Prostate gland (tissue), 2 donors: ENCODE data around the gene PCDH12. TPM values are rescaled to one million over a fixed set of nuclear protein-coding genes. Genes with fewer than 3 reads are reported as not detected.

Source experiments
- DNase-seq: peaks from one replicate; pipeline ENCODE4 v3.0.0-alpha.2; 2019; ENCODE audit warnings: low spot score
- H3K27ac ChIP-seq, 2 donors: fragments of 200-600 bp; sonication (generic); 2 replicates each; pipeline ENCODE4 v1.5.1; 2017 to 2019
- H3K27me3 ChIP-seq: fragments of 200-600 bp; sonication (generic); replicated peaks from 2 replicates; pipeline ENCODE4 v1.5.1; 2019; ENCODE audit not compliant: insufficient read depth
- H3K36me3 ChIP-seq, 2 donors: fragments of 200-600 bp; sonication (generic); 1 replicate in 1 of 2; 2 replicates in 1 of 2; pipeline versions ENCODE4 v1.5.1 to v1.8.1; 2017 to 2019
- H3K4me1 ChIP-seq: fragments of 200-600 bp; sonication (generic); replicated peaks from 2 replicates; pipeline ENCODE4 v1.5.1; 2019
- H3K4me3 ChIP-seq, 2 donors: fragments of 200-600 bp; sonication (generic); 2 replicates each; pipeline ENCODE4 v1.5.1; 2017 to 2019
- H3K9me3 ChIP-seq: fragments of 200-600 bp; sonication (generic); 2 replicates; pipeline ENCODE4 v1.5.1; 2017
- CTCF ChIP-seq, 4 experiments: fragments of 200-600 bp in 2 of 4; fragments of 450-650 bp in 2 of 4; sonication (generic) in 2 of 4; IDR thresholded peaks; 1 replicate in 3 of 4; 2 replicates in 1 of 4; pipeline ENCODE4 v1.5.1; 2016 to 2019; ENCODE audit warnings: antibody characterized with exemption in 4 of 4, mild to moderate bottlenecking in 2 of 4, moderate library complexity in 2 of 4
- POLR2A ChIP-seq: fragments of 450-650 bp; IDR thresholded peaks from one replicate; pipeline ENCODE4 v1.6.1; 2016; ENCODE audit warnings: antibody characterized with exemption, mild to moderate bottlenecking
- POLR2AphosphoS5 ChIP-seq: sonication (generic); formaldehyde crosslinking; IDR thresholded peaks from one replicate; pipeline ENCODE4 v1.6.1; 2017; ENCODE audit warnings: antibody characterized with exemption
- WGBS: methylation state at CpG from one replicate; pipeline ENCODE4 v1.1.5; 2018; 5-methylcytosine and 5-hydroxymethylcytosine counted together
- intact Hi-C: fragments of 100-400 bp; cut with DNase I; formaldehyde crosslinking; loops from one replicate; pipeline ENCODE4 v1.14.2; 2022
- total RNA-seq, 2 donors: library from RNA; depleted of rRNA; stranded (reverse); fragments of >200 nt; gene quantifications; one replicate each; pipeline ENCODE4 v1.1.0, GENCODE V29; 2016

The PCDH12 gene
- total RNA-seq, 2 donors from 2014 or later, result 0.82 to 1.4 TPM

- peak; percentile 76 for DNase-seq
- Histone ChIP-seq H3K27ac (no peak overlapping the region), H3K36me3 (peaks cover 0 to 4% of the 10 kb centered on the region in 2 donors), H3K4me1 (no peaks in the 10 kb centered on the region), H3K27me3 (no peaks in the 10 kb centered on the region), H3K9me3 (no peaks in the 10 kb centered on the region), H3K4me3 (no peak overlapping the region)
- intact Hi-C loops, result loop anchor here (2.0 kb wide), 1 partner anchor 152 kb away; no protein-coding TSS in a partner anchor
- TF ChIP-seq CTCF (IDR thresholded peaks at IDR 0.05), result peak; percentile 73 to 82 (median 81)
- no peak for TF ChIP-seq POLR2A
- TF ChIP-seq POLR2AphosphoS5, result peak; percentile 12
- 5% methylated on average over 2 of the region's 2 CpGs for WGBS
These were observed 34.5 kb upstream of the PCDH12 start for GRCh38 chr5:141992349-141992963.

GRCh38 chr5:141989720-141990119, 31.7 kb upstream of the PCDH12 start:
- Histone ChIP-seq H3K27me3 (no peaks in the 10 kb centered on the region), H3K36me3 (peaks cover 0 to 8% of the 10 kb centered on the region in 2 donors), H3K4me1 (no peaks in the 10 kb centered on the region), H3K9me3 (no peaks in the 10 kb centered on the region), H3K27ac (no peak overlapping the region), H3K4me3 (no peak overlapping the region)
- no peak for TF ChIP-seq POLR2AphosphoS5
- TF ChIP-seq POLR2A, result no peak
- no peak for TF ChIP-seq CTCF (IDR thresholded peaks at IDR 0.05)
- no peak for DNase-seq
- 48% methylated on average over 1 of the region's 1 CpG for whole genome bisulfite sequencing
- intact Hi-C loops, result no loop called here

GRCh38 chr5:141986072-141986471, 28.1 kb upstream of the PCDH12 start:
- Histone ChIP-seq H3K27ac (no peak overlapping the region), H3K27me3 (no peaks in the 10 kb centered on the region), H3K9me3 (no peaks in the 10 kb centered on the region), H3K4me1 (no peaks in the 10 kb centered on the region), H3K36me3 (peaks cover 0 to 5% of the 10 kb centered on the region in 2 donors), H3K4me3 (no peak overlapping the region)
- no peak for DNase-seq
- intact Hi-C loops, result no loop called here
- TF ChIP-seq POLR2A (no peak), POLR2AphosphoS5 (no peak), CTCF (IDR thresholded peaks at IDR 0.05) (no peak)

GRCh38 chr5:141982626-141983025, 24.6 kb upstream of the PCDH12 start:
- Histone ChIP-seq H3K9me3 (no peaks in the 10 kb centered on the region), H3K27ac (no peak overlapping the region), H3K27me3 (no peaks in the 10 kb centered on the region), H3K36me3 (peaks cover 5 to 13% of the 10 kb centered on the region in 2 donors), H3K4me3 (no peak overlapping the region), H3K4me1 (no peaks in the 10 kb centered on the region)
- 70% methylated on average over 2 of the region's 2 CpGs for WGBS
- no peak for DNase-seq
- intact Hi-C loops, result no loop called here
- no peak for TF ChIP-seq CTCF (IDR thresholded peaks at IDR 0.05)
- no peak for TF ChIP-seq POLR2A
- TF ChIP-seq POLR2AphosphoS5, result no peak

GRCh38 chr5:141978389-141978788, 20.4 kb upstream of the PCDH12 start:
- Histone ChIP-seq H3K27me3 (no peaks in the 10 kb centered on the region), H3K4me3 (no peak overlapping the region), H3K36me3 (peaks cover 0 to 13% of the 10 kb centered on the region in 2 donors), H3K4me1 (no peaks in the 10 kb centered on the region), H3K27ac (no peak overlapping the region), H3K9me3 (no peaks in the 10 kb centered on the region)
- no peak for TF ChIP-seq POLR2A
- no peak for TF ChIP-seq CTCF (IDR thresholded peaks at IDR 0.05)
- no peak for TF ChIP-seq POLR2AphosphoS5
- intact Hi-C loops, result no loop called here
- no peak for DNase-seq
